HepG2 (cell line): ENCODE results near the gene COPS7B. TPM values are rescaled to one million over a fixed set of nuclear protein-coding genes. Genes with fewer than 3 reads are reported as not detected.

Source experiments
- CBX5 ChIP-seq: sonication (generic); formaldehyde crosslinking; IDR thresholded peaks from 2 replicates; pipeline ENCODE4 v1.4.0; 2020; ENCODE audit warnings: missing genetic modification reagents, borderline replicate concordance
- CREM ChIP-seq, 2 experiments: sonication (generic) in 1 of 2; formaldehyde crosslinking in 1 of 2; IDR thresholded peaks; 2 replicates each; pipeline versions ENCODE4 v1.4.0 to v1.6.1; 2016 to 2020; ENCODE audit warnings: antibody characterized with exemption in 1 of 2, mild to moderate bottlenecking in 1 of 2, missing genetic modification reagents in 1 of 2
- HMGXB4 ChIP-seq, 2 experiments: sonication (generic) in 1 of 2; formaldehyde crosslinking in 1 of 2; IDR thresholded peaks; 2 replicates each; pipeline versions ENCODE4 v1.4.0 to v1.6.1; 2018 to 2020; ENCODE audit warnings: missing genetic modification reagents in 2 of 2, borderline replicate concordance in 1 of 2, low read depth in 1 of 2, mild to moderate bottlenecking in 1 of 2, missing biosample characterization in 1 of 2
- MXI1 ChIP-seq: IDR thresholded peaks from 3 replicates; pipeline ENCODE4 v1.6.1; 2012; ENCODE audit warnings: low read depth, low read length, inconsistent platforms, borderline replicate concordance
- MYC ChIP-seq: sonication (generic); formaldehyde crosslinking; IDR thresholded peaks from 2 replicates; pipeline ENCODE4 v1.9.0; 2021; ENCODE audit warnings: missing genetic modification reagents, borderline replicate concordance
- NR2F2 ChIP-seq: IDR thresholded peaks from 2 replicates; pipeline ENCODE4 v1.6.1; 2012; ENCODE audit warnings: low read depth, inconsistent platforms, borderline replicate concordance
- TIGD3 ChIP-seq: sonication (generic); formaldehyde crosslinking; IDR thresholded peaks from 2 replicates; pipeline ENCODE4 v1.5.1; 2020; ENCODE audit warnings: mild to moderate bottlenecking, missing genetic modification reagents, borderline replicate concordance
- ZBTB25 ChIP-seq: IDR thresholded peaks from 2 replicates; pipeline ENCODE4 v1.6.1; 2018; ENCODE audit warnings: missing genetic modification reagents
- ZBTB38 ChIP-seq: sonication (generic); formaldehyde crosslinking; IDR thresholded peaks from 2 replicates; pipeline ENCODE4 v1.5.1; 2020; ENCODE audit warnings: mild to moderate bottlenecking, missing genetic modification reagents
- ZBTB43 ChIP-seq: sonication (generic); formaldehyde crosslinking; conservative IDR thresholded peaks from 2 replicates; pipeline ENCODE4 v1.4.0; 2020; ENCODE audit warnings: missing genetic modification reagents
- ZNF18 ChIP-seq: sonication (generic); formaldehyde crosslinking; IDR thresholded peaks from 2 replicates; pipeline ENCODE4 v1.8.0; 2022; ENCODE audit warnings: mild to moderate bottlenecking, missing genetic modification reagents; ENCODE audit not compliant: insufficient replicate concordance
- ZNF331 ChIP-seq: sonication (generic); formaldehyde crosslinking; IDR thresholded peaks from 2 replicates; pipeline ENCODE4 v1.4.0; 2020; ENCODE audit warnings: missing genetic modification reagents
- ZNF383 ChIP-seq: sonication (generic); formaldehyde crosslinking; IDR thresholded peaks from 2 replicates; pipeline ENCODE4 v1.4.0; 2020; ENCODE audit warnings: missing genetic modification reagents, mild to moderate bottlenecking, borderline replicate concordance
- ZNF557 ChIP-seq: sonication (generic); formaldehyde crosslinking; IDR thresholded peaks from 2 replicates; pipeline ENCODE4 v1.4.0; 2020; ENCODE audit warnings: missing genetic modification reagents
- ZNF616 ChIP-seq: sonication (generic); formaldehyde crosslinking; IDR thresholded peaks from 2 replicates; pipeline ENCODE4 v1.5.0; 2020; ENCODE audit warnings: low read depth, mild to moderate bottlenecking, missing genetic modification reagents
- ZNF780A ChIP-seq: sonication (generic); formaldehyde crosslinking; IDR thresholded peaks from 2 replicates; pipeline ENCODE4 v1.8.0; 2022; ENCODE audit warnings: mild to moderate bottlenecking, missing genetic modification reagents, moderate library complexity
- polyA plus RNA-seq, 8 experiments: library from polyadenylated mRNA; depleted of rRNA in 3 of 8; stranded (reverse) in 7 of 8; unstranded in 1 of 8; fragments of >200 nt; fragmentation: Illumina TruSeq in 4 of 8; extraction: Trizol in 4 of 8; gene quantifications; 2 replicates each; pipeline versions ENCODE4 v1.2.1 to v1.2.3, GENCODE V29; 2011 to 2016; ENCODE audit warnings: low read depth in 4 of 8, missing spikeins in 1 of 8, mixed read lengths in 1 of 8; ENCODE audit not compliant: insufficient read depth in 1 of 8
- total RNA-seq, 5 experiments: library from RNA; depleted of rRNA; stranded (reverse); fragments of >200 nt; fragmentation: Illumina TruSeq; extraction: Trizol; gene quantifications; 2 replicates each; pipeline ENCODE4 v1.2.3, GENCODE V29; 2016; ENCODE audit warnings: low read depth in 1 of 5
- TF ChIP-seq, protein P1 (sequence below): sonication (generic); formaldehyde crosslinking; IDR thresholded peaks from 2 replicates; pipeline ENCODE4 v1.4.0; 2020; ENCODE audit warnings: missing genetic modification reagents

The COPS7B gene
- total and polyA plus RNA-seq, 2 of the 13 experiments (the other 11 are each of a cell fraction or from before 2014, with no cell fraction given): 30.6 to 62.7 TPM

DNA sequence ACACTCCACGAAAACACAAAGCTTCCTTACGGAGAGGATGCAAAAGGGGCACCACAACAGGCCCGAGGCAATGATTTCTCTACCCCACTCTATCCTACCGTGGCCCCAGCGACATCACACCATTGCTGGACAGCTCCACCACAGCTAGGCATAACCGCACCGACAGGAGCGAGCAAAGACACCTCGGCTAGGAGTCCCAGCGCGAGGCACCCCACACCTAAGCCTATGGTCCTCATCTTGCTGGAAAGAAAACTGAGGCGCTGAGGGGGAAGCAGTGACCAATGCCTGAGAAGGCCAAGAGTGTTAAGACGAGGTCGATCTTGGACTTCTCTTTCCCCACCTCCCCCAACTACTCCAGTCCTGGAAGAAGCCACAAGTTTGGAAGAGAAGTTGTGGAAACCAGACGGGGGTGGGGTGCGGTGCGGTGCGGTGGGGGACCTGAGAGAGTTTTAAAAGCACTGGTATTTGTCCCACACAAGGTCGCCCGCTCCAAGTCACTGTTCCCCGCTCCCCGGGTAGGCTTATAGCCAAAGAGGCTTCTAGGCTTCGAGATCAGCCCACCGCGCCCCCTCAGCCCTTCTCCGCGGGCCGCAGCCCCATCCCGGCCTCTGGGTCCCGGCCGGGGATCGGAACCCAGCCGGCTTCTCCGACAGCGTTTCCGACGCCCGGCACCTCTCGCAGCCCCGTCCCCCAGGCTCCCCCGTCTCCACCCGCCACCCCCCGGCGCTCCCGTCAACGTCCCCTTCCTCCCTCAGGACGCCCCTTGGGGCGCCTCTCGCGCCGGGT is 5.9 kb upstream of the COPS7B start (continued):
- TF ChIP-seq TIGD3 (CRISPR knock-in tag) (no peak), HMGXB4 (CRISPR knock-in tag; IDR thresholded peaks at IDR 0.05; ENCODE audit: borderline replicate concordance in 1 of 2, low read depth in 1 of 2) (0 out of 4 replicates have a peak, but pooled peaks of 1 of the 2 experiments have one; percentile 39), ZNF18 (CRISPR knock-in tag) (no peak), ZBTB25 (CRISPR knock-in tag) (no peak), ZNF331 (CRISPR knock-in tag) (0 out of 2 replicates have a peak, but pooled peaks have one; percentile 45), ZBTB38 (CRISPR knock-in tag) (peak; percentile 67; the same call in 1 of the 2 replicates), MXI1 (0 out of 3 replicates have a peak, but pooled peaks have one; percentile 26), MYC (no peak), ZNF557 (CRISPR knock-in tag) (no peak), ZNF383 (CRISPR knock-in tag) (no peak), NR2F2 (no peak), ZNF616 (CRISPR knock-in tag) (no peak; the same call in 1 of the 2 replicates), CBX5 (CRISPR knock-in tag) (no peak), ZBTB43 (CRISPR knock-in tag) (no peak), CREM (IDR thresholded peaks at IDR 0.05) (no peak), CREM (CRISPR knock-in tag; IDR thresholded peaks at IDR 0.05) (no peak), ZNF780A (CRISPR knock-in tag) (no peak)
- TF ChIP-seq, protein P1, sequence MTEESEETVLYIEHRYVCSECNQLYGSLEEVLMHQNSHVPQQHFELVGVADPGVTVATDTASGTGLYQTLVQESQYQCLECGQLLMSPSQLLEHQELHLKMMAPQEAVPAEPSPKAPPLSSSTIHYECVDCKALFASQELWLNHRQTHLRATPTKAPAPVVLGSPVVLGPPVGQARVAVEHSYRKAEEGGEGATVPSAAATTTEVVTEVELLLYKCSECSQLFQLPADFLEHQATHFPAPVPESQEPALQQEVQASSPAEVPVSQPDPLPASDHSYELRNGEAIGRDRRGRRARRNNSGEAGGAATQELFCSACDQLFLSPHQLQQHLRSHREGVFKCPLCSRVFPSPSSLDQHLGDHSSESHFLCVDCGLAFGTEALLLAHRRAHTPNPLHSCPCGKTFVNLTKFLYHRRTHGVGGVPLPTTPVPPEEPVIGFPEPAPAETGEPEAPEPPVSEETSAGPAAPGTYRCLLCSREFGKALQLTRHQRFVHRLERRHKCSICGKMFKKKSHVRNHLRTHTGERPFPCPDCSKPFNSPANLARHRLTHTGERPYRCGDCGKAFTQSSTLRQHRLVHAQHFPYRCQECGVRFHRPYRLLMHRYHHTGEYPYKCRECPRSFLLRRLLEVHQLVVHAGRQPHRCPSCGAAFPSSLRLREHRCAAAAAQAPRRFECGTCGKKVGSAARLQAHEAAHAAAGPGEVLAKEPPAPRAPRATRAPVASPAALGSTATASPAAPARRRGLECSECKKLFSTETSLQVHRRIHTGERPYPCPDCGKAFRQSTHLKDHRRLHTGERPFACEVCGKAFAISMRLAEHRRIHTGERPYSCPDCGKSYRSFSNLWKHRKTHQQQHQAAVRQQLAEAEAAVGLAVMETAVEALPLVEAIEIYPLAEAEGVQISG (CRISPR knock-in tag): 0 out of 2 replicates have a peak, but pooled peaks have one; percentile 26
